NT2/D1 (cell line): ENCODE results near the gene FNDC7.

Experiments used
- YY1 ChIP-seq: IDR thresholded peaks from 2 replicates; pipeline ENCODE4 v1.6.1; 2011; ENCODE audit not compliant: insufficient read length, insufficient read depth
- ZNF274 ChIP-seq: IDR thresholded peaks from 2 replicates; pipeline ENCODE4 v1.6.1; 2011; ENCODE audit warnings: mild to moderate bottlenecking, low read depth, low read length

GRCh38 chr1:108671143-108671542, 41.6 kb upstream of the FNDC7 start:
- no peak for TF ChIP-seq ZNF274
- TF ChIP-seq YY1, result no peak
